Measurements from ENCODE around the gene ALDH4A1.
A peak's percentile ranks its signal among the peaks of the same experiment; 100 is the strongest.

Gene ALDH4A1

GRCh38 chr1:18938707-18939070, 36.3 kb upstream of the ALDH4A1 start:
- peak; percentile 84 to 96 for DNase-seq

GRCh38 chr1:18938008-18938706, 35.8 kb upstream of the ALDH4A1 start:
- peak; percentile 72 to 84 for DNase-seq

DNA sequence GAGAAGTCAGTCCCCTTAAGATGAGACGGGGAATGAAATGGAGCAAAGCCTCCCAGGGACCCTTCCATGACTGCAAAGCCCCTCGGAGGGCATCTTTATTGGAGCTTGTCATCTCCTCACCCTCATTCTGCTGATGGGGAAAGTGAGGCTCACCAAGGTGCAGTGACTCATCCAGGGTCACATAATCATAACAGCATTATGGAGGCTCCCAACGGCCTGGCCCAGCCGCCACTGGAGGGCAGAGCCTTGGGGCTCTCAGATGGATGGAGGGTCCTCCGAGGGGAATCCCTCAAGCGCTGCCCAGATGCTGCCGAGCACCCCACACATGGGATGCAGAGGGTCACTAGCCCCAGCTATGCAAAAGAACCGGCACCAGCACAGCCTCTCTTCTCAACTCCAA, 35.2 kb upstream of the ALDH4A1 start:
- DNase-seq: no peak

- peak in 1 of 2 experiments; percentile 17 for DNase-seq
Observed at GRCh38 chr1:18936814-18937481, 34.6 kb upstream of the ALDH4A1 start.

- DNase-seq: no peak
Observed at GRCh38 chr1:18936471-18936813, 34.1 kb upstream of the ALDH4A1 start.

GRCh38 chr1:18934205-18935000, 32.0 kb upstream of the ALDH4A1 start:
- DNase-seq: no peak

DNA sequence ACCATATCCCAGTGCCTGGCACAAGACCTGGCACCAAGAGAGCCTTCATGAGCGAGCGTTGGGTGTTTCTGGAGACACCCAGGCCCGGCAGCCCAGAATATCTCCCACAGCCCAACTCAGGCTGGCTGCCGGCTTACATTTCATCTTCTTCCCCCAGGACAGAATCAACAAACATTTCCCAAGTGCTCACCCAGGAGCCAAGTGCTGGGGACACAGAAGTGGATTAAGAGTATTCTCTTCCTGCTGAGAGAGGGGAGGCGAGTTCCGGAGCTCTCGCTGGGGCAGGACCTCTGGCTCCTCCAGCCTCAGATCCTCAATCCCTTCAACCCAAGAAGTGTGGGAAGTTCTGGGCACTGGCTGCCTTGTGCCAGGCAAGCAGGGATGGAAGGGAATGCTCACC, 30.5 kb upstream of the ALDH4A1 start:
- DNase-seq: no peak

- no peak for DNase-seq
Observed at GRCh38 chr1:18932387-18932786, 30.0 kb upstream of the ALDH4A1 start.

- no peak for DNase-seq
Observed at GRCh38 chr1:18931730-18932129, 29.4 kb upstream of the ALDH4A1 start.

GRCh38 chr1:18929686-18930085, 27.3 kb upstream of the ALDH4A1 start:
- no peak for DNase-seq

GRCh38 chr1:18928985-18929384, 26.6 kb upstream of the ALDH4A1 start:
- DNase-seq: no peak

DNA sequence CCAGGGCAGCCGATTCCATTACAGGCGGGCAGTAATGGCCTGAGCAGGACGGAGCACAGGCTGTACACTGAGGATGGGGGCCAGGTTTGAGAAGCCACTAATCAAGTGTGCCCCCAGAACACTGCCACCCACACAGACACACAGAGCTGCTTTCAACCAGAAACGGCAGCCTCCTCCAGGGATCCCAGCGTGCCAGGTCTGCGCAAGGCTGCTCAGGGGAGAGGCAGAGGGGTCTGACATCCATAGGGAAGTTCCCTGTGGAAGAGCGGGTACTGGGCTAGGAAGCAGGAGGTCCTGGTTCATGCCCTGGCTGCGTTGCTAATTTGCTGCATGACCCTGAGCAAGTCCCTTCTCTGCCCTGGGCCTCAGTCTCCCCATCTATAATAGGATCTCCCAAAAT, 26.1 kb upstream of the ALDH4A1 start:
- no peak for DNase-seq

GRCh38 chr1:18927654-18928272, 25.4 kb upstream of the ALDH4A1 start:
- peak; percentile 65 to 85 for DNase-seq

DNA sequence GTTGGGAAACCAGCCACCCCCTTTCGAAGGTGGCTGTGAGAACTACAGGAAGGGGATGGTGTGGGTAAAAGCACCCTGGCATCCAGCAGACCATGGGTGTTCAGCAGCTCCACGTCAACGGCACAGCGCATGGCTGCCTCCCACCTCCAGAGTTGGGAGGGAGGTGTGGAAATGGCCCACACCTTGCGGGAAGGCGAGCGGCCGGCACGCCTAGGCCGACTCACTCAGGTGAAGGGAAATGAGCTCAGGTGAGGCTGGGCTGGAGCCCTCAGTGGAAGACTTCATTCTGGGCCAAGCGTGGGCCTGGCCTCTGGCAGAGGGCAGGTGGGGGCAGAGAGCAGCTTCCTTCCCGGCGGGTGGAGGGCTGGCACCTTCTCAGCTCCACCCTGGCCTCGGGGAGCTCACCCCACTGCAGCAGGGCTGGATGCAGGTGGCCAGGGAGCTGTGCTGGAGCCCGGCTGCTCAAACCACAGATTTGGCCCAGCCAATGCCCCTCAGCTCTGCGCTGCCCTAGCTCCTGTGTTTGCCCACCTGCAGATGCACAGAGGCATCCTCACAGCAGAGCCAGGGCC, 24.8 kb upstream of the ALDH4A1 start:
- DNase-seq: no peak

GRCh38 chr1:18926315-18927081, 24.1 kb upstream of the ALDH4A1 start:
- DNase-seq: no peak

DNA sequence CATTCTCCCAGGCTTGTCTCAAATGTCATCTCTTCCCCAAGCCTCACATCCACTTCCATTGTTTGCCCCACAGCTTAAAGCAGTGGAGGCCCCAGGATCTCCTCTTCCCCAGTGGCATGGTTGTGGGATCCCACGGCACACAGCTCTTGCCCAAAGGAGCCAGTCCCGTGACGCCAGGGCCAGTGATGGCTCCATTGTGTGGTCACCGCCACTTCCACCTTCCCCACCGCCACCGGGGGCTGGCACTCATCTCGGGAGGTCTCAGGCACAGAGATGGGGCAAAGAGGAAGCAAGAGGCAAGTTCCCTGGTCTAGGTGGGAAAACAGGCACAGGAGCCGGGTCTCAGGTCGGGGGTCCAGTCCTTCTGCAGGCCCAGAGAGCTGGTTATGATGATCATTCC, 22.9 kb upstream of the ALDH4A1 start:
- no peak for DNase-seq

GRCh38 chr1:18924221-18924691, 21.9 kb upstream of the ALDH4A1 start:
- DNase-seq: peak in 1 of 2 experiments; percentile 71

DNA sequence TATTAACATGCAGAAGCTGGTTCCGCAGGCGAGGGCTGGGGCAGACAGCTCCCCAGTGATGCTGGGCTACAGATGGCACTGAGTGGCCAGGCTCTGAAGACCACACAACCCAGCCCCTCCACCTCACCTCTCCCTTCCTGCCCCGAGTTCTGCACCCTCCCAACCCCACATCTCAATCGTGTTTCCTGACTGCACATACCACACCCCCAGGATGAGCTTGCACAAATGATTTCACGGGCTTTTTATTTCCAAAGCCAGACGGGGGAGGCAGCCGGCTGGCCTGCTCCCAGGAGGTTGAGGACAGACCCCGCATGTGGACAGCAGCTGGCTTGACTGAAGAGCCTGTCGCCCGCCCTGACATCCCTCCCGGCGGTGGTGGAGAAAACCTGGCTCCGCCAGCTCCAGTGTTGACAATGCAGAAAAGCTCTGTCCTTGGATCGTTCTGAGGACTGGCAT, 21.4 kb upstream of the ALDH4A1 start:
- peak; percentile 63 to 82 for DNase-seq

GRCh38 chr1:18922848-18923755, 20.7 kb upstream of the ALDH4A1 start:
- no peak for DNase-seq

DNA sequence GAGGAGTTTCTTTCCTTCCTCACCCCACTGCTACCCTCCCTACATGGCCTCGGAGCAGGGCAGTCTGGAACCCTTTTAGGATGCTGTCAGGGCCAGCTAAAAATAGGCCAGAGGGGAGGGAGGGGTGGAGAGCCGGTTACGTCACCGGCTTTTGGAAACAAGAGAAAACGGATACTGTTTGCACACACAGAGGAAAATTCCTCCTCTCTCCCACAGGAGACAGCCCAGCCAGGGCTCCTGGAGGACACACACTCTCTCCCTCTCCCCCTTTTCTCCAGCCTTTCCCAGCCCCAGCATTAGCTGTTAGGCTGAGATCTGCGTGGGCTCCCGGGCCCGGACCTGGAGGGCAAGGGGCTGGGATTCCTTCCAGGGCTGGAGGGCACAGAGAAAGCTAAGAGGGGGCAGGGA, 20.0 kb upstream of the ALDH4A1 start:
- peak in 1 of 2 experiments; percentile 13 for DNase-seq
